HG02970 (cell line): ENCODE data around the gene SPNS2.

Source experiments
- ATAC-seq: cut with Tn5 transposase; IDR thresholded peaks from one replicate; pipeline ENCODE4 v1.9.1; 2021; ENCODE audit warnings: mild to moderate bottlenecking, moderate library complexity, moderate number of reproducible peaks; ENCODE audit not compliant: unreplicated experiment, low FRiP score

Gene SPNS2

DNA sequence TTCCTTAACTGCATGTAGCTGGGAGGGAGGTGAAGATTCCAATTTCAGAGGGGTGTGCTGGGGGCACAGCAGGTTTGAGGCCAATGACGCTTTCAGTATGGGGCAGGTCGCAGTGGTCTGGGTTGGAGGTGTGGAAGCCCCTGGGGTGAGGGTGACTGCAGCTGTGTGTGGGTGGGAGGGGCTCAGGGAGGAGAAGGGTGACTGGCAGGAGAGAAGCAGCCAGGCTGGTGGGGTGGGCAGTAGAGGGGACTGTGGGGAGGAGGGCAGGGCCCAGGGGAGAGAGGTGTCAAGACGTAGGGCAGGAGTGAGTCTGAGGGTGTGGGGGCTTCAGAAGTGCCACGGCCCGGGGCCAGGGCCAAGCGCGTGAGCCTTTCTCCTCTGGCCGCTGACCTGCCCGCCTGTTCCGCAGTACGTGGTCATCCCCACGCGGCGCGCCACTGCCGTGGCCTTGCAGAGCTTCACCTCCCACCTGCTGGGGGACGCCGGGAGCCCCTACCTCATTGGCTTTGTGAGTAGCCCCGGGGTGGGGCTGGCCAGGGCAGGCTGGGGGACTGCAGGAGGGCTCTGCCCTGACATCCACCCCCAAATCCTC lies 37.1 kb downstream of the SPNS2 start:
- no peak for ATAC-seq

DNA sequence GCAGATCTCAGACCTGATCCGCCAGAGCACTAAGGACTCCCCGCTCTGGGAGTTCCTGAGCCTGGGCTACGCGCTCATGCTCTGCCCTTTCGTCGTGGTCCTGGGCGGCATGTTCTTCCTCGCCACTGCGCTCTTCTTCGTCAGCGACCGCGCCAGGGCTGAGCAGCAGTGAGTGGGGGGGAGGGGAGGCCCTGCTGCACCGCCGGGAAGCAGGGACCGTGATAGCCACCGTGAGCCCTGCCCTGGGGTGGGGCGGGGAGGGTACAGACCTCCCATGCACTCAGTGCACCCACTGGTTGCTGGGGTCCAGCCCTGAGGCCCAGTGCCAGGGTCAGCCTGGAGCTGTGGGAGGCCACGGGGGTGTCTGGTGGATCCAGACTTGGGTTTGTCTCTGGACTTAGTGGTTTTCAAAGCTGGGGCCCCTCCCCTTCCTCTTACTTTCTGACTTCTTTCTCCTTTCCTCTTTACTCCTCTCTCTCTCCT lies 37.6 kb downstream of the SPNS2 start:
- no peak for ATAC-seq

GRCh38 chr17:4536742-4537411 lies 38.2 kb downstream of the SPNS2 start:
- ATAC-seq, result no peak

GRCh38 chr17:4537451-4538235 lies 39.0 kb downstream of the SPNS2 start:
- ATAC-seq, result no peak

- no peak for ATAC-seq
Observed at GRCh38 chr17:4538236-4539002, 39.7 kb downstream of the SPNS2 start.

DNA sequence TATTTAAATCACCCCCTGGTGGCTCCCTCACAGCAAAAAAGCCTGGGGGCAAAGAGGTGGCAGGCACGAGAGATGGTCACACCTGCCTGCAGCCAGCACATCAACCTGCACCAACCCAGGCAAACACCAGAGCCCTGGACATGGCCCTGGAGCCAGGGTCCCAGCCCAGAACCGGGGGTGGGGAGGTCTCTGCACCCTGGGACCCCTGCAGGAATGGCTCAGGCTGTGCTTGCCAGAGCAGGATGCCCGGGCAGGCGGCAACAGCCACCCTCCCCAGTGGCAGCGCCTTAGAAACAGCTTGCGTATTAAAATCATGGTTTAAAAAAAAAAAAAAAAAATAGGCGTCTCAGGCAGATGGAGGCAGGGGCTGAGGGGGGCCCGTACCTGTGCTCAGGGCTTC lies 40.3 kb downstream of the SPNS2 start:
- no peak for ATAC-seq

GRCh38 chr17:4539576-4540223 lies 41.0 kb downstream of the SPNS2 start:
- no peak for ATAC-seq

- no peak for ATAC-seq
Observed at GRCh38 chr17:4540224-4540651, 41.6 kb downstream of the SPNS2 start.

GRCh38 chr17:4540687-4541327 lies 42.1 kb downstream of the SPNS2 start:
- no peak for ATAC-seq

GRCh38 chr17:4541328-4542002 lies 42.8 kb downstream of the SPNS2 start:
- ATAC-seq, result no peak

DNA sequence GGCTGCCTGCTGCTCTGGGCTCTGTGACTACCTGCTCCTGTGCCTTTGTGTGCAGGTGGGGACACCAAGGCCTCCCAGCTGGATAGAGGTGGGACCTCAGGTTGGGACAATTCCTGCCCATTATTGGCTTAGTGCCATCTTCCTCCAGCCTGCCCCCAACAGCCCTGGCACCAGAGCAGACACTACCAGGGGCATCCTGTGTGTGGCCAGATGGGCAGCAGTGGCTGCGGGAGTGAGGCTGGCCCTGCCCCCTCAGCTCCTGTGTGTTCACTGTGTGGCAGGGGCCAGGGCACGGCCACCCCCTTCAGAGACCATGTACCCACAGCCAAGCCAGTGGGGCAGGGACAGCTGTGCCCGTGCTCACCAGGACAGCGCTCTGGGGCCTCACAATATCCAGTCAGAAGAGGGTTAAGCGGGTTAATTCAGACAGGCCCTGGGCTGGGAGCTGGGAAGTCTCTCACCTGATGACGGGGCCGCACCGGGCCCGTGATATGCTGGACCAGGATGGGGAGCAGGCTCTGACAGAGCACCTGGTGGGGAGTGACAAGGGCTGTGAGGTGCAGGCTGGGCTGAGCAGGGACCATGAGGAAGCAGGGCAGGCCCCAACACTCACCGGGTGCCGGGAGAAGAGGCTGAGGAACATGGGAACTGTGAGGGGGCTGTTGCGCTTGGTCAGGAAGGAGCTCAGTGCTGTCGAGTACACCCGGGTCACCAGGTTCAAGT lies 43.5 kb downstream of the SPNS2 start:
- ATAC-seq, result no peak

DNA sequence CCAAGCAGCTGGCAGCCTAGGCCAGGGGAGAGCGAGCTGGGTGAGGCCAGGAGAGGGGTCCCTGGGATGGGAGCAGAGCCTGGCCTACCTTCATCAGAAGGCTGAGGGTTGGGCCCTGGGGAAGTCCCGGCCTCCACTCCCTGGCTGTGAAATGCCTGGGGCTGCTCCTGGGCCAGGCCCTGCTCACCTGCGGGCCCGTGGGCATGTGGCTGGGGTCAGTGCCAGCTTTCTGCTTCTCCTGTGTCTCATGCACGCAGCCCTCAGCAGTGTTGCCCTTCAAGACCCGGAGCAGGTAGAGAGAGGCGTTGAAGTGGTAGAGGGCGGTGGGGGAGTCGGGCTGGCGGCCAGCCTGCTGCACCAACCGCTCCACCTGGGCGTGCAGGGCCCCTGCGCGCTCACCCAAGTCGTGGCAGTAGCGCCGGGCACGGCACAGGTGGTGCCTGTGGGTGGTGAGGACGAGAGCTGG lies 44.1 kb downstream of the SPNS2 start:
- ATAC-seq, result no peak

GRCh38 chr17:4543557-4544026 lies 44.9 kb downstream of the SPNS2 start:
- no peak for ATAC-seq

DNA sequence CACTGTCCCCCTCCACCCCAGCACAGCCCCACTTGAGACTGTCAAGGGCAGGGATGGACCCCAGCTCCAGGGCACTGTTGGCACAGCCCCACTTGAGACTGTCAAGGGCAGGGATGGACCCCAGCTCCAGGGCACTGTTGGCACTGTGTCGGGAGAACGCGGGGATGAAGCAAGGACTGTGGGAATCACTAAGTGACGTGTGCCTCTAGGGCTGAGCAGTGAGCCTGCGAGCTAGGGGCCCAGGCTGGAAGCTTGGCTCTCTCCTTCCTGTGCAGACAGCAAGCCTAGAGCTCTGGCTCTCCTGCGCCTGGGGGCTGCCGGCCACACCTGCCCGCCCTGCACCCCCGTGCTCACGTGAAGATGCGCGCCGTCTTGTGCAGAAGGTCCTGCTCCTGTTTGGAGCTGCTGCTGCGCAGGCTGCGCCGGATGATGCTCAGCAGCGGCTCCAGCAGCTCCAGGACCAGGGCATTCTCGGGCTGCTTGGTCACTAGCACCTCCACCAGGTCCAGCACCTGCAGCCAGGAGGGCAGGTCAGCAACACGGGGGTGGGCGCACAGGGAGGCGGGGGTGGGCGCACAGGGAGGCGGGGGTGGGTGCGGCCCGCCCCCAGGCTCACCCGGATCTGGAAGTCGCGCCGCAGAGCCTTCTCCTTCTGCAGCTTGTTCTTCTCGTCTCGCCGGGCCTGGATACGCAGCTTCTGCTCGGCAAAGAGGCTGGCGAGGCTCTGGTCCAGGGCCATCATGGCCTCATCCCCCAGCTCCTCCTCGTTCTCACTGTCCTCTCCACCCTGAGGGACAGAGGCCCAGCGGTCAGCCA lies 45.7 kb downstream of the SPNS2 start:
- ATAC-seq, result no peak

GRCh38 chr17:4544951-4545216 lies 46.2 kb downstream of the SPNS2 start:
- no peak for ATAC-seq

- no peak for ATAC-seq
Observed at GRCh38 chr17:4545217-4545951, 46.7 kb downstream of the SPNS2 start.
